GM12878 (cell line): Measurements from ENCODE around the gene AQP11. TPM values are rescaled to one million over a fixed set of nuclear protein-coding genes. Genes with fewer than 3 reads are reported as not detected.

Experiments
- ATAC-seq: fragments of 200-7000 bp; cut with Tn5 transposase; 3 replicates; pipeline ENCODE4 v1.9.1; 2020; ENCODE audit warnings: mild to moderate bottlenecking, moderate library complexity
- BruUV-seq: library from RNA; stranded (reverse); fragments of 400-500 nt; replicated peaks from 2 replicates; lab custom pipeline; 2021; lab: Mats Ljungman, UMichigan
- CTCF ChIA-PET: fragments of 300-600 bp; sonication (Branson Sonifier 250); formaldehyde crosslinking; extraction: SDS; loops from one replicate; lab custom pipeline; 2021; ENCODE audit warnings: inconsistent platforms; lab: Yijun Ruan, JAX
- POLR2A ChIA-PET: fragments of 350-600 bp; formaldehyde crosslinking; extraction: SDS; loops from one replicate; lab custom pipeline; 2021; ENCODE audit warnings: inconsistent platforms; lab: Charles Lee
- RAD21 ChIA-PET: fragments of 300-600 bp; sonication (Branson Sonifier 250); formaldehyde crosslinking; loops from one replicate; lab custom pipeline; 2023; ENCODE audit warnings: antibody characterized with exemption; ENCODE audit not compliant: unreplicated experiment; lab: Charles Lee
- SMC1A ChIA-PET: fragments of 300-600 bp; sonication (Branson Sonifier 250); formaldehyde crosslinking; loops from one replicate; lab custom pipeline; 2023; ENCODE audit not compliant: unreplicated experiment, uncharacterized antibody; lab: Charles Lee
- DNase-seq: peaks from one replicate; pipeline ENCODE4 v3.0.0-alpha.2; 2011; ENCODE audit warnings: low read depth, low spot score
- FAIRE-seq: peaks from 3 replicates; lab custom pipeline; 2011; peaks lifted over from hg19 to GRCh38; lab: Jason Lieb, UNC
- H2AFZ ChIP-seq: 2 replicates; pipeline ENCODE4 v1.6.0; 2011; ENCODE audit warnings: low read depth, low read length, control low read depth; ENCODE audit not compliant: control insufficient read depth
- H3K27ac ChIP-seq: 2 replicates; pipeline ENCODE4 v1.5.1; 2011; ENCODE audit warnings: control low read depth; ENCODE audit not compliant: control insufficient read depth, insufficient read depth
- H3K27me3 ChIP-seq, 2 experiments: replicated peaks in 1 of 2; 2 replicates each; pipeline versions ENCODE4 v1.6.0 to v1.6.1; 2011; ENCODE audit warnings: low read length in 1 of 2; ENCODE audit not compliant: control insufficient read depth in 2 of 2, insufficient read depth in 2 of 2
- H3K36me3 ChIP-seq, 2 experiments: 2 replicates each; pipeline ENCODE4 v1.5.1; 2011; ENCODE audit warnings: low read length in 1 of 2; ENCODE audit not compliant: control insufficient read depth in 2 of 2, insufficient read depth in 2 of 2
- H3K4me1 ChIP-seq: 2 replicates; pipeline ENCODE4 v1.6.1; 2011; ENCODE audit warnings: mild to moderate bottlenecking, low read length, moderate library complexity, mixed read lengths; ENCODE audit not compliant: control insufficient read depth, insufficient read depth
- H3K4me2 ChIP-seq: 2 replicates; pipeline ENCODE4 v1.6.0; 2011; ENCODE audit warnings: control low read depth; ENCODE audit not compliant: control insufficient read depth, insufficient read depth
- H3K4me3 ChIP-seq: fragments of 200-600 bp; sonication (generic); 2 replicates; pipeline ENCODE4 v1.5.1; 2016
- H3K79me2 ChIP-seq: 2 replicates; pipeline ENCODE4 v1.6.0; 2011; ENCODE audit warnings: low read length; ENCODE audit not compliant: control insufficient read depth, insufficient read depth
- H3K9ac ChIP-seq: 2 replicates; pipeline ENCODE4 v1.8.0; 2011; ENCODE audit warnings: low read length, control low read depth, mixed read lengths; ENCODE audit not compliant: control insufficient read depth, insufficient read depth
- H3K9me3 ChIP-seq: replicated peaks from 3 replicates; pipeline ENCODE4 v1.5.1; 2011; ENCODE audit warnings: mild to moderate bottlenecking, low read length; ENCODE audit not compliant: control insufficient read depth, insufficient read depth
- H4K20me1 ChIP-seq: 2 replicates; pipeline ENCODE4 v1.6.0; 2011; ENCODE audit not compliant: control insufficient read depth, insufficient read depth
- ATF7 ChIP-seq: fragments of 450-650 bp; IDR thresholded peaks from 2 replicates; pipeline ENCODE4 v1.6.1; 2016; ENCODE audit warnings: low read depth, mild to moderate bottlenecking
- E2F4 ChIP-seq: IDR thresholded peaks from 2 replicates; pipeline ENCODE4 v1.6.1; 2012; ENCODE audit warnings: low read depth, low read length, improper control_type of control experiment
- FOXK2 ChIP-seq: fragments of 450-650 bp; IDR thresholded peaks from 2 replicates; pipeline ENCODE4 v1.6.1; 2017; ENCODE audit warnings: mild to moderate bottlenecking, moderate library complexity
- MYB ChIP-seq: fragments of 150-350 bp; IDR thresholded peaks from 2 replicates; pipeline ENCODE4 v1.6.1; 2014; ENCODE audit warnings: mild to moderate bottlenecking, low read depth, low read length, borderline replicate concordance
- PML ChIP-seq: IDR thresholded peaks from 2 replicates; pipeline ENCODE4 v1.6.1; 2012; ENCODE audit warnings: low read length, inconsistent platforms
- RAD51 ChIP-seq: fragments of 450-650 bp; IDR thresholded peaks from 2 replicates; pipeline ENCODE4 v1.6.1; 2016; ENCODE audit warnings: moderate library complexity, mild to moderate bottlenecking, inconsistent platforms
- ZNF592 ChIP-seq: fragments of 450-650 bp; IDR thresholded peaks from 2 replicates; pipeline ENCODE4 v1.6.1; 2017; ENCODE audit warnings: mild to moderate bottlenecking, moderate library complexity
- WGBS: methylation state at CpG from one replicate; pipeline ENCODE4 v1.1.6; 2016; ENCODE audit warnings: low lambda C conversion rate; ENCODE audit not compliant: insufficient replicate concordance, insufficient coverage; ENCODE audit errors: missing lambda C conversion rate; 5-methylcytosine and 5-hydroxymethylcytosine counted together
- in situ Hi-C: fragments of 300-500 bp; cut with MboI; formaldehyde crosslinking; loops from 9 replicates; pipeline ENCODE4 v1.14.3; 2018; ENCODE audit warnings: mixed read lengths
- intact Hi-C: fragments of 100-400 bp; cut with micrococcal nuclease; formaldehyde crosslinking; loops from one replicate; pipeline ENCODE4 v1.14.2; 2022; ENCODE audit not compliant: unreplicated experiment
- polyA plus RNA-seq, 11 experiments: library from polyadenylated mRNA; depleted of rRNA in 4 of 11; unstranded in 6 of 11; stranded (reverse) in 5 of 11; fragments of >200 nt; fragmentation: Nextera tagmentation in 4 of 11; fragmentation: Illumina TruSeq in 1 of 11; extraction: Ambion mirVana in 4 of 11; extraction: Trizol in 1 of 11; gene quantifications; 1 replicate in 1 of 11; 2 replicates in 10 of 11; pipeline versions ENCODE4 v1.2.1 to v1.2.3, GENCODE V29; 2011 to 2016; ENCODE audit warnings: inconsistent platforms in 2 of 11, missing spikeins in 2 of 11, low read depth in 1 of 11
- total RNA-seq, 4 experiments: library from RNA; depleted of rRNA in 3 of 4; stranded (reverse); fragments of >200 nt in 3 of 4; fragmentation: Illumina TruSeq in 1 of 4; extraction: Trizol in 1 of 4; gene quantifications; 2 replicates each; pipeline versions ENCODE4 v1.2.1 to v1.2.3, GENCODE V29; 2013 to 2021

The AQP11 gene
- total and polyA plus RNA-seq, 10 of the 15 experiments (the other 5 are each of a cell fraction or from before 2014, with no cell fraction given) = 0.14 to 2.1 (median 0.54) TPM

GRCh38 chr11:77604281-77604680, 14.5 kb downstream of the AQP11 start:
- H3K27me3 ChIP-seq = no peaks in the 10 kb centered on the region
- H3K4me1 ChIP-seq = no peaks in the 10 kb centered on the region
- ATAC-seq = no peak
- WGBS = 96% methylated on average over 2 of the region's 2 CpGs
- no TSS peak for BruUV-seq
- no peaks in the 10 kb centered on the region for H3K79me2 ChIP-seq
- H3K4me3 ChIP-seq = no peak overlapping the region
- TF ChIP-seq ZNF592 (no peak), E2F4 (no peak), ATF7 (no peak), PML (no peak), RAD51 (no peak), FOXK2 (no peak), MYB (no peak)
- H3K9me3 ChIP-seq = no peaks in the 10 kb centered on the region
- ChIA-PET POLR2A (no interaction called here), SMC1A (interaction anchor here (1.1 to 2.7 kb wide), 2 partner anchors 12 to 15 kb away, joined by 5 to 13 read pairs; no protein-coding TSS in a partner anchor), CTCF (interaction anchor here (3.1 kb wide), 1 partner anchor 15 kb away, joined by 18 read pairs; no protein-coding TSS in a partner anchor), RAD21 (interaction anchor here (1.0 kb wide), 1 partner anchor 10 kb away, joined by 3 read pairs; no protein-coding TSS in a partner anchor)
- H3K9ac ChIP-seq = no peak overlapping the region
- no peak overlapping the region for H2AFZ ChIP-seq
- no peak overlapping the region for H3K27ac ChIP-seq
- H3K36me3 ChIP-seq = no peaks in the 10 kb centered on the region; a peak in 1 of 4 replicates
- intact Hi-C loops = no loop called here
- H3K4me2 ChIP-seq = no peak overlapping the region
- no peak for DNase-seq
- no peaks in the 10 kb centered on the region for H4K20me1 ChIP-seq
- no peak for FAIRE-seq
- in situ Hi-C loops = no loop called here
